ENCODE measurements around the gene PALM3. TPM values are rescaled to one million over a fixed set of nuclear protein-coding genes. Genes with fewer than 3 reads are reported as not detected.

PALM3 gene
- total RNA-seq, 5 donors from 2014 or later (not counting 1 experiment from before 2014, with no cell fraction given), result 0.16 to 0.39 TPM; not detected in 3

- no peak overlapping the region for H3K4me3 Mint-ChIP-seq
- H3K4me3 ChIP-seq (ENCODE audit: control insufficient read depth in 1 of 2, extremely low read depth in 1 of 2, low read length in 1 of 2), result no peak overlapping the region
- 100% methylated on average over 2 of the region's 6 CpGs for WGBS (ENCODE audit: insufficient coverage)
- no peaks in the 10 kb centered on the region for H3K36me3 ChIP-seq (ENCODE audit: control insufficient read depth in 2 of 2, extremely low read depth in 1 of 2, insufficient read depth in 1 of 2, low read length in 1 of 2)
- H3K27me3 ChIP-seq (replicated peaks in 1 of 2; ENCODE audit: control insufficient read depth in 2 of 2, extremely low read depth in 1 of 2, insufficient read depth in 2 of 2, low read length in 1 of 2), result no peaks in the 10 kb centered on the region
- H3K4me1 ChIP-seq (ENCODE audit: control insufficient read depth in 1 of 2, extremely low read depth in 1 of 2, insufficient read depth in 2 of 2, low read length in 2 of 2), result peaks cover 0 to 10% of the 10 kb centered on the region in 2 experiments
- no peaks in the 10 kb centered on the region for H3K36me3 Mint-ChIP-seq
- no peaks in the 10 kb centered on the region for H3K27me3 Mint-ChIP-seq
- CTCF ChIA-PET, result interaction anchor here (0.5 to 1.4 kb wide), 4 partner anchors 13 to 303 kb away, joined by 3 to 6 read pairs (median 4); partner anchors contain the start of gene IL27RA (in 1 of the 2)
- no peak for DNase-seq
- no peak for ATAC-seq (replicated peaks in 1 of 4)
- H3K27ac ChIP-seq (ENCODE audit: low read length), result no peak overlapping the region
- peaks cover 7 to 17% (median 13%) of the 10 kb centered on the region in 3 donors for H3K4me1 Mint-ChIP-seq
- no peaks in the 10 kb centered on the region for H3K9me3 Mint-ChIP-seq
- no peaks in the 10 kb centered on the region for H3K9me3 ChIP-seq
- no peak overlapping the region for H3K27ac Mint-ChIP-seq
- POLR2A ChIA-PET, result interaction anchor here (0.6 to 0.8 kb wide), 6 partner anchors 12 to 319 kb away, joined by 3 to 8 read pairs (median 3); partner anchors contain the start of gene RFX1 (in 1 of the 2)
Observed at GRCh38 chr19:14019100-14019499, 42.8 kb downstream of the PALM3 start.

GRCh38 chr19:14015524-14016035, 46.3 kb downstream of the PALM3 start:
- H3K4me3 Mint-ChIP-seq, result no peak overlapping the region
- H3K4me1 Mint-ChIP-seq, result peaks cover 1 to 9% (median 4%) of the 10 kb centered on the region in 3 donors
- Histone ChIP-seq H3K36me3 (ENCODE audit: control insufficient read depth in 2 of 2, extremely low read depth in 1 of 2, insufficient read depth in 1 of 2, low read length in 1 of 2) (no peaks in the 10 kb centered on the region), H3K4me1 (ENCODE audit: control insufficient read depth in 1 of 2, extremely low read depth in 1 of 2, insufficient read depth in 2 of 2, low read length in 2 of 2) (peaks cover 0 to 4% of the 10 kb centered on the region in 2 experiments), H3K27ac (ENCODE audit: low read length) (no peak overlapping the region), H3K9me3 (no peaks in the 10 kb centered on the region), H3K4me3 (ENCODE audit: control insufficient read depth in 1 of 2, extremely low read depth in 1 of 2, low read length in 1 of 2) (no peak overlapping the region), H3K27me3 (replicated peaks in 1 of 2; ENCODE audit: control insufficient read depth in 2 of 2, extremely low read depth in 1 of 2, insufficient read depth in 2 of 2, low read length in 1 of 2) (no peaks in the 10 kb centered on the region)
- no peaks in the 10 kb centered on the region for H3K27me3 Mint-ChIP-seq
- H3K36me3 Mint-ChIP-seq, result no peaks in the 10 kb centered on the region
- no peak for ATAC-seq (replicated peaks in 1 of 4)
- no peak overlapping the region for H3K27ac Mint-ChIP-seq
- no peak for DNase-seq
- ChIA-PET POLR2A (no interaction called here), CTCF (interaction anchor here (0.6 to 0.7 kb wide), 3 partner anchors 13 to 132 kb away, joined by 3 to 7 read pairs (median 3); no protein-coding TSS in a partner anchor)
- no peaks in the 10 kb centered on the region for H3K9me3 Mint-ChIP-seq
- 84% methylated on average over 3 of the region's 8 CpGs for WGBS (ENCODE audit: insufficient coverage)

- DNase-seq (no peak), ATAC-seq (replicated peaks in 1 of 4) (no peak)
- no peaks in the 10 kb centered on the region for H3K9me3 Mint-ChIP-seq
- Histone ChIP-seq H3K27me3 (replicated peaks in 1 of 2; ENCODE audit: control insufficient read depth in 2 of 2, extremely low read depth in 1 of 2, insufficient read depth in 2 of 2, low read length in 1 of 2) (no peaks in the 10 kb centered on the region), H3K9me3 (no peaks in the 10 kb centered on the region), H3K4me3 (ENCODE audit: control insufficient read depth in 1 of 2, extremely low read depth in 1 of 2, low read length in 1 of 2) (no peak overlapping the region), H3K4me1 (ENCODE audit: control insufficient read depth in 1 of 2, extremely low read depth in 1 of 2, insufficient read depth in 2 of 2, low read length in 2 of 2) (peaks cover 0 to 4% of the 10 kb centered on the region in 2 experiments), H3K36me3 (ENCODE audit: control insufficient read depth in 2 of 2, extremely low read depth in 1 of 2, insufficient read depth in 1 of 2, low read length in 1 of 2) (no peaks in the 10 kb centered on the region), H3K27ac (ENCODE audit: low read length) (no peak overlapping the region)
- POLR2A ChIA-PET, result no interaction called here
- CTCF ChIA-PET, result interaction anchor here in 1 of 2 donors (0.6 kb wide), 1 partner anchor 72 kb away, joined by 7 read pairs; no protein-coding TSS in a partner anchor
- no peak overlapping the region for H3K4me3 Mint-ChIP-seq
- H3K36me3 Mint-ChIP-seq, result no peaks in the 10 kb centered on the region
- no peak overlapping the region for H3K27ac Mint-ChIP-seq
- peaks cover 1 to 12% (median 7%) of the 10 kb centered on the region in 3 donors for H3K4me1 Mint-ChIP-seq
- WGBS (ENCODE audit: insufficient coverage), result no CpG with 5 or more reads among the region's 2 CpGs
- H3K27me3 Mint-ChIP-seq, result no peaks in the 10 kb centered on the region
Observed at GRCh38 chr19:14012378-14012915, 49.4 kb downstream of the PALM3 start.

GRCh38 chr19:14006766-14007562, 54.9 kb downstream of the PALM3 start:
- Histone ChIP-seq H3K4me1 (ENCODE audit: control insufficient read depth in 1 of 2, extremely low read depth in 1 of 2, insufficient read depth in 2 of 2, low read length in 2 of 2) (peaks cover 16 to 43% of the 10 kb centered on the region in 2 experiments), H3K9me3 (no peaks in the 10 kb centered on the region), H3K36me3 (ENCODE audit: control insufficient read depth in 2 of 2, extremely low read depth in 1 of 2, insufficient read depth in 1 of 2, low read length in 1 of 2) (no peaks in the 10 kb centered on the region), H3K27me3 (replicated peaks in 1 of 2; ENCODE audit: control insufficient read depth in 2 of 2, extremely low read depth in 1 of 2, insufficient read depth in 2 of 2, low read length in 1 of 2) (no peaks in the 10 kb centered on the region), H3K27ac (ENCODE audit: low read length) (peak overlapping the region; percentile 100), H3K4me3 (ENCODE audit: control insufficient read depth in 1 of 2, extremely low read depth in 1 of 2, low read length in 1 of 2) (peak overlapping the region; percentile 86 to 88)
- Mint-ChIP-seq H3K4me3 (peak overlapping the region; percentile 82 to 92 (median 91)), H3K9me3 (no peaks in the 10 kb centered on the region), H3K36me3 (no peaks in the 10 kb centered on the region), H3K27me3 (no peaks in the 10 kb centered on the region), H3K27ac (peak overlapping the region; percentile 97 to 98), H3K4me1 (peaks cover 32 to 47% (median 41%) of the 10 kb centered on the region in 3 donors)
- POLR2A ChIA-PET, result interaction anchor here in 1 of 2 donors (0.6 to 3.0 kb wide), 8 partner anchors 12 to 167 kb away, joined by 3 to 14 read pairs (median 4); partner anchors contain the start of genes ASF1B, DCAF15 and IL27RA
- peak in 4 of 35 experiments; percentile 18 to 94 (median 56) for DNase-seq
- CTCF ChIA-PET, result no interaction called here
- ATAC-seq (replicated peaks in 1 of 4), result peak in 3 of 4 experiments; percentile 0 to 4 (median 4)
- under 1% methylated on average over 47 of the region's 56 CpGs for WGBS (ENCODE audit: insufficient coverage)

GRCh38 chr19:14006085-14006765, 55.7 kb downstream of the PALM3 start, which contains the start of gene RFX1:
Gene RFX1 (minus strand): TSS chr19:14006320. CDS start chr19:13993843, 12,477 bp downstream.
- Mint-ChIP-seq H3K27me3 (no peaks in the 10 kb centered on the region), H3K4me3 (peak within 1 kb of the TSS; percentile 82 to 92 (median 91)), H3K27ac (peak within 1 kb of the TSS; percentile 97 to 98), H3K36me3 (no peaks in the 10 kb centered on the region), H3K4me1 (peaks cover 38 to 55% (median 48%) of the 10 kb centered on the region in 3 donors), H3K9me3 (no peaks in the 10 kb centered on the region)
- Histone ChIP-seq H3K36me3 (ENCODE audit: control insufficient read depth in 2 of 2, extremely low read depth in 1 of 2, insufficient read depth in 1 of 2, low read length in 1 of 2) (no peaks in the 10 kb centered on the region), H3K4me1 (ENCODE audit: control insufficient read depth in 1 of 2, extremely low read depth in 1 of 2, insufficient read depth in 2 of 2, low read length in 2 of 2) (peaks cover 16 to 50% of the 10 kb centered on the region in 2 experiments), H3K27ac (ENCODE audit: low read length) (peak within 1 kb of the TSS; percentile 100), H3K9me3 (no peaks in the 10 kb centered on the region), H3K4me3 (ENCODE audit: control insufficient read depth in 1 of 2, extremely low read depth in 1 of 2, low read length in 1 of 2) (peak within 1 kb of the TSS; percentile 86 to 88), H3K27me3 (replicated peaks in 1 of 2; ENCODE audit: control insufficient read depth in 2 of 2, extremely low read depth in 1 of 2, insufficient read depth in 2 of 2, low read length in 1 of 2) (no peaks in the 10 kb centered on the region)
- CTCF ChIA-PET, result no interaction called here
- under 1% methylated on average over 48 of the region's 58 CpGs for WGBS (ENCODE audit: insufficient coverage)
- POLR2A ChIA-PET, result interaction anchor here in 1 of 2 donors (0.6 to 3.0 kb wide), 9 partner anchors 13 to 166 kb away, joined by 3 to 14 read pairs (median 4); partner anchors contain the start of genes ASF1B, DCAF15 and IL27RA
- DNase-seq (peak; percentile 99 to 100 (median 100)), ATAC-seq (replicated peaks in 1 of 4) (peak; percentile 77 to 82 (median 80))
